Amniotic epithelial cell (primary cell): ENCODE data around the gene COPZ1.
"Not testable (repeated sequence)": the region's sequence is repeated elsewhere in the genome, so short reads cannot be mapped to it uniquely, and the experiment has no call there.

ENCODE experiments used
- DNase-seq: peaks from one replicate; pipeline ENCODE4 v3.0.0-alpha.2; 2010; ENCODE audit warnings: low read depth

The COPZ1 gene

DNA sequence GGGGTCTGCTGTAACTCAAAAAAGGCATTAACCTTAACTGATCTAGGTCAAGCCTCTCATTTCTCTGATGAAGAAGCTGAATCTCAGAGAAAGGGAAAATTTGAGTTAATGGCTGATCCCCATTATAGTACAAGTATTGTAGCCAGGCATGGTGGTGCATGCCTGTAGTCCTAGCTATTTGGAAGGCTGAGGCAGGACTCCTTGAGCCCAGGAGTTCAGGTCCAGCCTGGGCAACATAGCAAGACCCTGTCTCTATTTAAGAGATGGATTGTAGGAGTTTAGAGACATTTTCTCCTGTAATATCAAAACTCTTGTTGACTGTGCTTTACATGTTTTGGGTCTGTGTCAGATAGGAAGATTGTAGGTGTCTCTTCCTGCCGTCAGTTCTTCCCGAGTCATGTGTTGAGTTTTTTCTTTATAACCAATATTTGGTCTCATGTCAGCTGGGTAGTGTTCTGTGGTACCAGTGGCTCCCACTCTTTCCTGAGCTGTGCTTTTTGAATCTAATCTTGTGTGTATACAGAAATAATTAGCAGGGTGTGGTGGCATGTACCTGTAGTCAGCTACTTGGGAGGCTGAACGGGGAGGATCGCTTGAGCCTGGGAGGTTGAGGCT, 8.6 kb downstream of the COPZ1 start:
- DNase-seq = no peak

DNA sequence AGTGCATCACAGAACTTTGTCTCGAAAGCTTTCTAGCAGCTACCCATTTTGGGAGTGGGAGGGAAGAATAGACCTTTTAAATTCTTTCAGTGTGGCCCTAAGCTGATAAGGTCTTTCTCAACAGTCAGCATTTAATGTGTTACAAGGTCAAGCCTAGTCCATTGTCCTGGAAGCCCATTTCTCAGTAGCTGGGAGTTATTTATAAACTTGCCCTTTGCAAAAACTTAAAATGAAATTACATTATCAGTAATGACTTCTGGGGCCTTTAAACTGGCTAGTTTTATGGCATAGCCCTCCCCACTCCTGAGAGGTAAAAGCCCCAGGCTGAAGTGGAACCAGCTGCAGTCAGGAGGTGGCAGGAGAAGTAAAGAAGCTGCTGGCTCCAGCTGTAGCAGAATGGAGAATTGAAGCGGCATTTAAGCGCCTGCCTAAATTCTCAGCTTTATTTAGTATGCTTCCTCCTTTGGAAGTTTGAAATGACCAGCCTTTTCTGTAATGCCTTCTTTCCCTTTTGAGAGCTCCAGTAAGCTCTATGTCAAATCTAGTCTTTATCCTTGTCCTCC, 12.4 kb downstream of the COPZ1 start:
- no peak for DNase-seq

DNA sequence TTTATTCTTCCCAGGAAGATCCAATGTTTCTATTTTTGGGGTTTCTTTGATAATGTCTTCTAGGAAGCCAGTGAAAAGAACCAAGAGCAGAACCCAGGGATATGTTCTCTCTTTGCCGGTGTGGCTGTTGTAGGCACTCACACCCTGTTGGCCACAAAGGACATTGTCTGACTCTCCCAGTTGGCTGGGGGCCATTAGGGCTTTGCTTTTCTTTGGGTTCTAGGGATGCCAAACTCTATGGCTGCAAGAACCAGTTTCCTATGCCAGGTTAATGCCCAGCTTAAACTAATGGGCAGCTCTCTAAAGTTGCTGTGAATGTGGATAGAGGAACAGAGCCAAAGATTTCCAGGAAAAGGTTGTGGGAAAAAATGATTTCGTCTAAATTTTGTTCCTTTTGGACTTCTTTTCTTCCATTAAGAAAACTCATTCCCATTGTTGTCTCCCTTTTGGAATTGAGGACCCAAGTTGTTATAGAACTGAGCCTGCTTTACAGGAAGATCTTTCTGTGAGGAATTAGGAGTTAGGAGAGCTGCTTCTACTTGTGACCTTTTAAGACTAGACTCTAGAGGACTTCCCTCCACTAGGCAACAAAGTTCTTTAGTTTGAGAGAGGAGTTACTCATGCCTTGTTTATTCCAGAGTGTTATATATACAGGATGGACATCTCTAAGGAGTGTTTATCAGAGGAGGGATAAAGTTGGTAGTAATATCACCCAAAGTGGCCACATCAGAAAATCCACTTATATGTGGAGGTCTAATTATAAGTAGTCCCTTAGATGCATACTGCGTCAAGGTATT, 13.1 kb downstream of the COPZ1 start:
- no peak for DNase-seq

DNA sequence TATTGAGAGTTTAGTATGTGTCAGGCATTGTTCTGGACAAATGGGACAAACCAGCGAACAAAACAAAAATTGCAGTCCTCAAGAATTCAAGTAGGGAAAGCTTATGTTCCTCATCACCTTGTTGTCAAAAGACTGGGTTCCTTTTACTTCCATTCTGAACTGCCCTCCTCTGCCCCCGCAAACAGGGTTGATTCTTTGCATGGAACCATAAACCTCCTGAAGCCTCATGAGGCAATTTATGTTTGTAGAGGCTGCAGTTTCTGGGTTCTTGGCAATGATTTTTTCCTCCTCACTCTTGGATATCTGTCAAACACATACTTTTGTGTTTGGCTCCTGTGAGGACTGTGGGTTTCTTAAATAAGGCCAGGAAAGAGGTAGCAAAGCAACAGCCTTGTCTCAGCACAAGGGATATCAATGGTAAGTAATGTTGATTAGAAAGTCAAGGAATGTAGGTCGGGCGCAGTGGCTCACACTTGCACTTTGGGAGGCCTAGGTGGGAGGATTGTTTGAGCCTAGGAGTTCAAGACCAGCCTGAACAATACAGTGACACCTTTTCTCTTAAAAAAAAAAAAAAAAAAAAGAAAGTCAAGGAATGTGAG, 13.9 kb downstream of the COPZ1 start:
- DNase-seq = no peak

DNA sequence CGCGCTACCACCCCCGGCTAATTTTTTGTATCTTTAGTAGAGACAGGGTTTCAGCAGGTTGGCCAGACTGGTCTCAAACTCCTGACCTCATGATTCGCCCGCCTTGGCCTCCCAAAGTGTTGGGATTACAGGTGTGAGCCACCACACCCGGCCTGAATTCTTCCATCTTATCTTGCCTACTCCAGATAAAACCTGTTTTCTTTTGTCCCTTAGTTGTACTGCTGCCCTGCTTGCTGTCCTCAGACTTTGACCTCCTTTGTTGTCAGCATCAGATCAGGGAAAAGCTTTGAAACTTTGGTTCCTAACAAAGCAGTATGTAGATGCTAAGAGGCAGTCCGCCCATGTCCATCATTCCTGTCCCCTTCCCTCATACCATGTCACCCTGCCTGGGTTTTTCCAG, 15.9 kb downstream of the COPZ1 start:
- no peak for DNase-seq

DNA sequence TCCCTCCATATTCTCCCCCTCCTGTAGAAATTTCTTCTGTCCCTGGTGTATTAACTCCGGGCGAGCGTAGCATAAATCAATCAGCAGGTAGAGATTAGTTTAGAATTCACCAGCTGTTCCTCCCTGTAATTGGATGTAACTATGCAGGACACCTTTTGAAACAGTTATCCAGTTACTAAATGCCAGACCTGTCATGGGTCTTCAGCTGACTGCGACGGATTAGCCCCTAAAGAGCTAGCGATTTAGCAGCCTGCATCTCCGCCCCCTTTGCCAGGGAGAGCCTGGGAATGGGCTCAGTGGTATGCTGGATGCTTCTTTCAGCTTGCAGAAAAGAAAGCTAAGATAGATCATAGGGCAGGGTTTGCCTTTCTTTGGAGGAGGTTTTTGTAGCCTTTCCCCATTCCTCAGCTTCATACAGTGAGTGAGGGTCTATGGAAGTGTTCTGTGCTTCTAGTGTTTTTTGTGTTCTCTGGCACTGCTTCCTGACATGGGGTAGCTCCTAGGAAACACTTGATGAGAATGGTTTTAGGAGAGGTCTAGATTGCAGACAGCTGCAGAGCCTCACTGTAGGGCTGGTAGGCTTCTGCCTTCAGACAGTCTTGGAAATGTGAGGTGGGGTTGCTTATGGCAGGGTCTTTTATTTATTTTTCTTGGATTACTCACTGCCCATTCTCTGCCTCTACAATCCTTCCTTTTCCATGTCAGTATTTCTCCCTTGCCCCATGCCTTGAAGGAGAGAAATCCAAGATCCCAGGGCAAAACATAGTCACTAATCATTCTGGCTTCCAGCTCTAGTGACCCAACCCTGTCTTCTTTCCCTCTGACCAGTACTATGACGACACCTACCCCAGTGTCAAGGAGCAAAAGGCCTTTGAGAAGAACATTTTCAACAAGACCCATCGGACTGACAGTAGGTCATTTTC, 16.7 kb downstream of the COPZ1 start:
- DNase-seq = no peak

DNA sequence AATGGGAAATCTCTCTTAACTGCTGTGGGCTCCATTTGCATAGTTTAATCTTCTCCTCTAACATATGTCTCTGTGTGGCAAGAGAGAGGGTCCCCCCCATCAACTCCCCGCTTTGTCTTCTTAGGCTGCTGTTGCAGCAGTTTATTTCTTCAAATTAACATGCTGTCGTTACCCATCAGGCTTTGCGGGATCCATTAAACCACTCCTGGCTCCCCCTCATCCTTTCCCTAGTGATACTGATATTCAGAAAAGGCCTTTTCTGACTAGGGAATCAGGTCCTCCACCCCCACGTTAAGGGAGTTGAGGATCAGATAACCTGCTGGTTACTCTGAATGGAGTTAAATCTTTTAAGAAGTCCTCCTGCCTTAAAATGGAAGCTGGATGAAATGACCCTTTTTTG, 24.1 kb downstream of the COPZ1 start:
- DNase-seq = no peak

DNA sequence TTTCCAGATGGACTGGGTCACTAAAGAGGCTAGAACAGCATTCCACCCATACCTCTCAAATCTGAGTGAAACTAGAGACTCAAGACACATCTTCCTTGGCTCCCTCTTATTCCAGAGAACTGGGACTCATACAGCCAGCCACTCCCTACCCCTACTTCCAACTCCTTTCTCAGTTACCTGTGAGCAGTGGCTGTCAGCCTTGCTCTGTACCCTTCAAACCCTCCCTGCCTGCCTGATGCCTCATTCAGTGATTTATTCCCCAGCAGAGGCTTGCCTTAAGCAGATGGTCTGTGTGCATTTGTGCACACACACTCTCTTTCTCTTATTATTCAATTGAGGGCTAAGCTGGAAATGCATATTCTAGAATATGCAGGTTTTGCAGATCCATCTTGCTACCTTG, 24.7 kb downstream of the COPZ1 start:
- DNase-seq = no peak

DNA sequence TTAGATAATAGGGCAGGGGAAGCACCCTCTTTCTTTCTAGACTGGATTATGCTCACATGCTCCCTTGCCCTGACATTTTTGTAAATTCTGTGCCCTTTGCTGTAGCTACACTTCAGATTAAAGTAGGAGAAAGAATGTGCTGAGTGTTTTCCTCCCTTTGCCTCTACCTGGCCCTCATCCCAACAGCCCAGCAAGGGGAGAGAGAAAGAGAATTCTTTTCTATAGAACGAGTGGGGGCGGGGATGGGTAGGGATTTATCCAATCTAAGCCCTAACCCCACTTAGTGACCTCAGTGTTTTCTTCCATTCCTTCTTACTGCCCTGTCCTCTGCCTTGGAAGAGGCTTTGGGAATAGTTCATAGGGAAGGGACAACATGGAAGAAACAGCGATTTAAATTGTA, 25.8 kb downstream of the COPZ1 start:
- no peak for DNase-seq

DNA sequence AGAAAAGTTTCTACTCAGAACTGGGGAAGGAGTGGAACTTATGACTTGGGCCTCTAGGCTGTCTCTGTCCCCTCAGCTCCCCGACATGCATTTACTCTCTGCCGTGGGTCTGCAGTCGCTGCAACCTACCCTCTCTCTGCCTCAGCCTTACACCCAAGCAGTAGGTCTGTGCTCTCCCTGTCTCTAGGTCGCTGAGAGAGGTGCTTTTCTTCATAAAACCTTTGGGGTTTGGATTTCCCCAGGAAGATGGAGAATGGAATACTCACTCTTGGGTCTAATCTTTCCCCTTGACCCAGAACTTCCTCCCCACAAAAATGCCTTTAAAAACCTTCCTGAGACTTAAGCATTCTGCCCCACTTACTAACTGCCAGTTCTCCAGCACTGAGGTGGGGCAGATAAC, 26.4 kb downstream of the COPZ1 start:
- no peak for DNase-seq

DNA sequence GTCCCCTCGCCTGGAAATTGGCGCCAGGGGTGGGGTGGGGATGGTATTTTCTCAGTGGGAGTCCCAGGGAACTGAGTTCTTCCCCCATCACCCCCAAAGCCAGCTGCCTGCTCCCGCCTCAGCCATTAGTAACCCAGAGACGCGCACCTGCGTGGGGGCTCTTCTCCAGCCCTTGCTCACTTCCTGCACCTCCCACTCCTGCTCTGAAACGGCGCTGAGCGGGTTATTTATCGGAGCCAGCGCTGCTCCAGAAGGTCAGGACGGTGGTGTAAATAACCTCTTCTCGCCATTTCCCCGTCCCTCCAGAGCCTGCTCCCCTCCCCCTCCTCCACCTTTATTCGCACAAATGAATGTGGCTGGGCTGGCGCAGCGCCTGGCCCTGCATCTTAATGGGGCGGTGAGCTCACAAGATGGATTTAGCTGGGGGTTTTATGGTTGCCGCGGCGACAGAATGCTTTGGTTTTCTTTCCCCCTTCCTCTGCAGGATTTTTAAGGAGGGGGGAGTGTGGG, 27.1 kb downstream of the COPZ1 start:
- peak; percentile 82 for DNase-seq

DNA sequence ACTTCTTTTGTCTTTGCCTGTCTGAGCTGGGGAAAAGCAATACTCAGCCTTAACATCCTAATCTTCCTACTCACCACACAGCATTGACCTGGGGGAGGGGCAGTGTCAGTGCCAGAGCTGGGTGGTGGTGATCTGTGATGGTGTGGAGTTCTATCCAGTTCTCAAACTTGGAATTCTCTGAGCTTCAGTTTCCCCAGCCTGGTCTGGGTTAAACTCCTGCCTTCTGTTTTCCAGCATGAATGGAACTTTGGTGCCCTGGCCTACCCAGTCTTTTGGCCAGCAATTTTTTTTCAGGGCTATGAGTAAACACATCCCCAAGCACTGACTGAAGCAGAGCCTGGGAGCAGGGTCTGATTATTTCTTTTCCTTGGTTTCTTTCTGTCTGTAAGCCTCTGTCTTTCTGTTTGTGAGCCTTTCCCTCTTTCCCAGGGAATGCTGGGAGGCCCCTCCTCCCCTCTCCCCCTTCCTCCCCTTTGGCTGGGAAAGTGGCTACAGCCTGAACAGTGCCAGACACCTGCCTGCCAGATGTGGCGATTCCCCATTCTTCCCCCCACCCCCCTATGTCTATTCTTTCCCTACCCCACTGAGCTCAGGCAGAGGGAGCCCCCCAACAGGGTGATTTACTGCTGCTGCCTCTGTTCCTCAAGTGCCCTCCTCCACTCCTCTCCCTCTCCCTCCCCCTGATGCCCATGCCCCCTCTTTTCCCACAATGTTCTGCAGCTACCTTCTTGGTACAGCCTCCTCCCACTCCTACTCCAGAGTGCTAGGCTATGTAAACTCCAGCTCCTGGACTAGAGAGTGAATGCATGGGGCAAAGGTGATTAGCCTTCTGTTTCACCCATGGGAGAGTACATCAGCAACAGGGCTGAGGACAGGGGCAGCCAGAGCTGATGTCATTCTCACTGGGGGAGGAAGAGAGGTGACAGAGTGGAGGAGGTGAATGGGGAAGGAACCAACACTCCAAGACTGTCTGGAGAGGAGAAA, 28.3 kb downstream of the COPZ1 start:
- peak; percentile 68 for DNase-seq

DNA sequence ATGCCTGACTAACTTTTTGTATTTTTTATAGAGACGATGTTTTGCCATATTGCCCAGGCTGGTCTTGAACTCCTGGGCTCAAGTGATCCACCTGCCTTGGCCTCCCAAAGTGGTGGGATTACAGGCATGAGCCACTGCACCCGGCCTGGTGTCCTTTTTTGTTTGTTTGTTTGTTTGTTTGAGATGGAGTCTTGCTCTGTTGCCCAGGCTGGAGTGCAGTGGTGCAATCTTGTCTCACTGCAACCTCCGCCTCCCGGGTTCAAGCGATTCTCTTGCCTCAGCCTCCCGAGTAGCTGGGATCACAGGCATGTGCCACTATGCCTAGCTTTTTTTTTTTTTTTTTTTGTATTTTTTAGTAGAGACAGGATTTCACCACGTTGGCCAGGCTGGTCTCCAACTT, 29.3 kb downstream of the COPZ1 start:
- not testable (repeated sequence) for DNase-seq

DNA sequence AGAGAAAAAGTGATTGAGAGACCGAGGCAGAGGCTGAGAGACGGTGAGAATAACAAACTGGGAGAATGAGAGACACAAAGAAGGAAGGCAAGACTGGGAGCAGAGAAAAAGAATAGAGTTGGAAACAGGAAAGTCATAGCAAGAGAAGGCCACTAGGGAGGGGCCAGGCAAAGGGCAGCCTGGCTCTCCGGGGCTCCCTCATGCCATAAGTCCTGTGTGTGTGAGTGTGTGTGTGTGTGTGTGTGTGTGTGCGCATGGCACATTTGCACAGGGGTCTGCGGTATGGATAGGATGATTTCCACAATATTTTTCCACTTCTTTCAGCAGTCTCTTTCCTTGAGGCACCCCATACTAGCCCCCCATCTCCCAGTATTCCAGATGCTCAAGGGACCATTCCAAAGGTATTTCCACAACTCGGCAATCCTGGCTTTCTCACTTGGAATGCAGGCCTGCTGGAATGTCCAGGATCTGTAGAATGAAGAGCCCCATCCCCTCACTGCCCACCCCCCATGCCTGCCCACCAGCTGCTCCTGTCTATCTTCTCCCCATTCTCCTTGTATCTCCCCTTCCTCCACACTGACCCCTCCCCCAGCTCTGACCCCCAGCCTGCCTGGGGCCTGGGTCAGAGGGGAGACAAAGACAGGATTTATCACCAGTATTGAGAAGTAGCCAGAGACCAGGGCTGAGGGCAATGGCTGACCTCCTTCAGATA, 30.3 kb downstream of the COPZ1 start:
- no peak for DNase-seq

DNA sequence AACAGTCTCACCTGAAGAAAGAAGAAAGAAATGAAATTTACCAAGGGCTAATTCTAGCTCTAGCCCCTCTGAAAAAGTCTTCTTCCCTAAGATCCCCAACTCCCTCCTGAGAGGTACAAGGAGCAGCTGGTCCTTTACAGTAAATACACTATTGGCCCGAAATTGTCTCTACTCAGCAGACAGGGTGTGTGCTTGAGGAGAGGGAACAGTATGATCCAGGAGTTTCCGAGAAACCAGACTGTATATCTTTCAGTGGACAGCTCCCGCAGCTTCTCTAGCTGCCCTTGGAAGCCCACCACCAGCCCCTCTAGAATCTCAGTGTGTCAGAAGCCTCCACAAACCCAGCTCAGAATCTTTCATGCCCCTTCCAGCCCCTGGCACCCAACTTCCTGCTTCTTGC, 31.3 kb downstream of the COPZ1 start:
- no peak for DNase-seq

DNA sequence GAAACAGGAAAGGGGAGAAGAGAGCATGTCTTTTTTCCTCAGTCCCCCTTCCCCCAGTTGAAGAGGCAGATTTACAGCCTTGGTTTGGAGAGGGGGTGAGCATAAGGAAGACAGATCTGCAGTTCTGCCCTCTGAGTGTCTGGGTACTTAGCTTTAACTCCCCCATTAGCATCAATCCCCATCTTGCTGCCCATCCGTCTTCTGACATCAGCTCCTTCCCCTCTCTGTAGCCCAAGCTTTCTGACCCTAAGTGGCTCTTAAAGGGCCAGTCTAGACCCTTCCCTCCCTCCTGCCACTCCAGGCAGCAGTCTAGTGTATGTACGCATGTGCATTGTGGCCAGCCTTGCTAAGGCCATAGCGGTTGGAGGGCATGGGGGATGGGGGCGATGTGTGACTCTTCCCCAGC, 32.0 kb downstream of the COPZ1 start:
- peak; percentile 71 for DNase-seq

DNA sequence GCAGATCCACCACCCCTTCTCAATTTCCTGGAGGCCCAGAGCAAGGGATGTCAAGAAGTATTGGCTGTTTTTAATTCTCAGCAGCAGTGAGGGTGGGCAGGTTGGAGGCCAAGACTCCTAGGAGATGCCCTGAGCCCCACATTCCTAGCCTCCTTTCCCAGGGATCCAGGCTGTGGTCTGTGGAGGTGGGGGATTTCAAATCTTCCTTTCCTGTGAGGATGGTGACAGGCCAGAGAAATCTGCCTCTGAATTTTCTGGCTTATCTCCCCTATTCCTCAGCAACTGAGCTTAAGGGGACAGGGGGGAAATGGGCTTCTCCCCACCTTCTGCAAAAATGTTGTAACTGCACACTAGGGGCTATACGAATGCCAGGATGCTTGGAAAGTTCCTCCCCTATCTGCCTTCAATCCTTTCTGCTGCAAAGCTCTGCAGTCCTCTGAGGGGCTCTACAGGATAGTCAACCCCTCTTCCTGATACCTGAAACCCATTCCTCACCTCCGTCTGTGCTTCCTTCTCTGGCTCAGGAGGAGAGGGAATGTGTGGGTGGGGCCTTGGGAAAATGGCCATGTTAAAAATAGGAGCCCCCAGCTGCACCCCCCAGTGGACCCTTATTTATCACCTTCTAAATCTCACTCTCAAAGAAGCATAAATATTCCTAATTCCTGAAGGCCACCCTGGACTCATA, 32.7 kb downstream of the COPZ1 start:
- no peak for DNase-seq

DNA sequence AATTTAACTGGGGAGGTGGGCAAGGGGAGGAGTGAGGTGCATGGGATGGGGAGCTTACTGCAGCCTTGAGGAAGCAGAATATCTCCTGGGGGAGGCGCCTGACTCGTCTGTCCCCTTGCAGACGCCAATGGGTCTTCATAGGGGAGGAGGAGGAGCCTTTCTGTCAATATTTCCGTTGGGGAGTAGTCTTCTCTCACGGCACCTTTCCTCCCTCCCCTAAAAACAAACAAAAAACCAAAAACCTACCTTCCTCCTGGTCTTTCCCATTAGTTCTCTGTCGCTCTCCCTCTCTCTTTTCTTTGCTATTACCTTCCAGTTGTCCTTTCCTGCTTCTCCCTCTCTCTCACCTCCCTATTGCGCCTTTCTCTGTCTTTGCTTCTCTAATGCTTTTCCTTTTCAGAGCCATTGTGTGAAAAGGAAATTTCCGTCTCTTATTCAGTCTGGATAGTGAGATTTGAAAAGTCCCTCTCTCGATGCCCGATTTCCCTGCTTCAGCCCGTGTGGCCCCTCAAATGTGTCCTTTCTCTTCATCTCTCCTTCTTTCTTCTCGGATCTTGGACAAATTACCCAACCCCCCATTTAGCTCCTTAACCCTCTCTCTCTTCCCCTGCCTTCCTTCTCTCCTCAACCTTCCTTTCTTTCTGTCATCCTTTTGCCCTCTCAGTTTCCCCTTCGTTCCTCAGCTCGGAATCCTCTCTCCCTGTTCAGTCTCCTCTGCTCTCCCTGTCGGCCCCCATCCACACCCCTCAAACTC, 33.4 kb downstream of the COPZ1 start:
- no peak for DNase-seq
